Esophagus muscularis mucosa (tissue), 4 donors: ENCODE data around the gene NXN.

Experiments
- EP300 ChIP-seq: sonication (generic); formaldehyde crosslinking; IDR thresholded peaks from one replicate; pipeline ENCODE4 v1.6.1; 2017; ENCODE audit warnings: antibody characterized with exemption
- POLR2A ChIP-seq: fragments of 450-650 bp; IDR thresholded peaks from one replicate; pipeline ENCODE4 v1.6.1; 2017; ENCODE audit warnings: antibody characterized with exemption, moderate library complexity, mild to moderate bottlenecking, low read depth
- POLR2AphosphoS5 ChIP-seq, 2 donors: sonication (generic); formaldehyde crosslinking; IDR thresholded peaks; one replicate each; pipeline ENCODE4 v1.6.1; 2017; ENCODE audit warnings: antibody characterized with exemption in 2 of 2
- TF ChIP-seq, protein P1 (sequence below), 3 experiments: fragments of 200-600 bp in 2 of 3; fragments of 450-650 bp in 1 of 3; sonication (generic) in 2 of 3; IDR thresholded peaks; one replicate each; pipeline ENCODE4 v1.5.1; 2017 to 2019; ENCODE audit warnings: antibody characterized with exemption in 3 of 3, mild to moderate bottlenecking in 2 of 3, moderate library complexity in 1 of 3

DNA sequence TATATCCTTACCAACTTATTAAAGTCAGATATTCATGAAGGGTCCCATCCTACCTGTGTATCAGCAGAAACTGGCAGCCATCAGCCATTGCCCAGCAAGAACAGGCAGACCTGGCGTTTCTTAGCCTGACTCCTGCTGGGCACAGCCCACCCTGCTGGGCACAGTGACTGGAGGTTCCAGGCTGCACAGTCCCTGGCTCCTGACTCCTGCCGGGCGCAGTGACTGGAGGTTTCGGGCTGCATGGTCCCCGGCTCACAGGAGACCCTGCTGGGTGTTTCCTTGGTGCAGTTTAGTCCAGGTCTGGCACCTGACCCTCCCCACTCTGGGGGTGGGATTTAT is 24.0 kb upstream of the NXN start:
- TF ChIP-seq POLR2AphosphoS5 (IDR thresholded peaks at IDR 0.05) (no peak), POLR2A (no peak), EP300 (no peak)
- TF ChIP-seq, protein P1, sequence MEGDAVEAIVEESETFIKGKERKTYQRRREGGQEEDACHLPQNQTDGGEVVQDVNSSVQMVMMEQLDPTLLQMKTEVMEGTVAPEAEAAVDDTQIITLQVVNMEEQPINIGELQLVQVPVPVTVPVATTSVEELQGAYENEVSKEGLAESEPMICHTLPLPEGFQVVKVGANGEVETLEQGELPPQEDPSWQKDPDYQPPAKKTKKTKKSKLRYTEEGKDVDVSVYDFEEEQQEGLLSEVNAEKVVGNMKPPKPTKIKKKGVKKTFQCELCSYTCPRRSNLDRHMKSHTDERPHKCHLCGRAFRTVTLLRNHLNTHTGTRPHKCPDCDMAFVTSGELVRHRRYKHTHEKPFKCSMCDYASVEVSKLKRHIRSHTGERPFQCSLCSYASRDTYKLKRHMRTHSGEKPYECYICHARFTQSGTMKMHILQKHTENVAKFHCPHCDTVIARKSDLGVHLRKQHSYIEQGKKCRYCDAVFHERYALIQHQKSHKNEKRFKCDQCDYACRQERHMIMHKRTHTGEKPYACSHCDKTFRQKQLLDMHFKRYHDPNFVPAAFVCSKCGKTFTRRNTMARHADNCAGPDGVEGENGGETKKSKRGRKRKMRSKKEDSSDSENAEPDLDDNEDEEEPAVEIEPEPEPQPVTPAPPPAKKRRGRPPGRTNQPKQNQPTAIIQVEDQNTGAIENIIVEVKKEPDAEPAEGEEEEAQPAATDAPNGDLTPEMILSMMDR (IDR thresholded peaks at IDR 0.05) = no peak
